Fibroblast of lung (primary cell): Measurements from ENCODE around the gene TRAPPC3L.

Source experiments
- EZH2 ChIP-seq: IDR thresholded peaks from 2 replicates; pipeline ENCODE4 v1.5.1; 2012; ENCODE audit warnings: low read length, control low read depth, mild to moderate bottlenecking; ENCODE audit errors: missing control alignments
- TF ChIP-seq, protein P1 (sequence below), 2 donors: IDR thresholded peaks in 1 of 2; conservative IDR thresholded peaks in 1 of 2; 1 replicate in 1 of 2; 2 replicates in 1 of 2; pipeline ENCODE4 v1.5.1; 2011 to 2012; ENCODE audit warnings: low read length in 2 of 2, control low read depth in 1 of 2, inconsistent platforms in 1 of 2, low read depth in 1 of 2, mild to moderate bottlenecking in 1 of 2

DNA sequence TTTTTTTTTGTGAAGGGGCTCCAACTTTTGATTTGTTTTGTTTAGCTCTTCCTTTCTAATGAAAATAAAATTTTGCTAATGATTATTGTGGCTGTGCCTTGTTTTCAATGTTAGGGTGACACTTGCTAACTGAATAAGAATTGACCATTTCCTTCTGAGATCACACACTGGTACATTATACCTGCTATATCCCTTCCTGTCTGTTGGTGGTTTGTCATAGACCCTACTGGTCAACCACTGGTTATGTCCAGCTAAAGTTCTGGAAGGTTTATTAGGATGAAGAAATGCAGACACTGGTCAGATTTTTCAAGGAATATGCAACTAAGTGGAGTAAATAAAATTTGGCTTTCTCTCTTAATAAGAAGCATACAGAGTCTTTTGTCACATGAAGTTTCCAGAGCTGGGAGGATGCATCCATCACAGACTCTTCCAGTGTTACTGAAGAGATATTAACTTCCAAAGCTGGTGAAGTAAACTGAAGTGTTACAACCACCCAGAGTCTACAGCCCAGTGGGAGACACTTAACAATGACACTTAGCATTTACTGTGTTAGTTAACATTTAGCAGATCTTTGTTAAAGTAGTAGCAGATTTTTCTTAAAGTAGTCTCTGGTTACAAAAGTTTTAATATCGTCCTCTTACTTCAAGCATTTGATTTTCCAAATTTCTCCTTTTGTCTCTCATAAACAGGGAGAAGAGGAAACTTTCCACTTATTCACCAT is 53.7 kb downstream of the TRAPPC3L start:
- TF ChIP-seq, protein P1, sequence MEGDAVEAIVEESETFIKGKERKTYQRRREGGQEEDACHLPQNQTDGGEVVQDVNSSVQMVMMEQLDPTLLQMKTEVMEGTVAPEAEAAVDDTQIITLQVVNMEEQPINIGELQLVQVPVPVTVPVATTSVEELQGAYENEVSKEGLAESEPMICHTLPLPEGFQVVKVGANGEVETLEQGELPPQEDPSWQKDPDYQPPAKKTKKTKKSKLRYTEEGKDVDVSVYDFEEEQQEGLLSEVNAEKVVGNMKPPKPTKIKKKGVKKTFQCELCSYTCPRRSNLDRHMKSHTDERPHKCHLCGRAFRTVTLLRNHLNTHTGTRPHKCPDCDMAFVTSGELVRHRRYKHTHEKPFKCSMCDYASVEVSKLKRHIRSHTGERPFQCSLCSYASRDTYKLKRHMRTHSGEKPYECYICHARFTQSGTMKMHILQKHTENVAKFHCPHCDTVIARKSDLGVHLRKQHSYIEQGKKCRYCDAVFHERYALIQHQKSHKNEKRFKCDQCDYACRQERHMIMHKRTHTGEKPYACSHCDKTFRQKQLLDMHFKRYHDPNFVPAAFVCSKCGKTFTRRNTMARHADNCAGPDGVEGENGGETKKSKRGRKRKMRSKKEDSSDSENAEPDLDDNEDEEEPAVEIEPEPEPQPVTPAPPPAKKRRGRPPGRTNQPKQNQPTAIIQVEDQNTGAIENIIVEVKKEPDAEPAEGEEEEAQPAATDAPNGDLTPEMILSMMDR (conservative IDR thresholded peaks at IDR 0.05 in 1 of 2, IDR thresholded peaks at IDR 0.05 in 1 of 2; ENCODE audit: low read depth in 1 of 2, low read length in 2 of 2), result no peak
- TF ChIP-seq EZH2, result no peak
